Measurements from ENCODE around the gene ZNF883. TPM values are rescaled to one million over a fixed set of nuclear protein-coding genes. Genes with fewer than 3 reads are reported as not detected.

Gene ZNF883
- total and polyA plus RNA-seq, 9 of the 15 experiments (the other 6 are each of a cell fraction or from before 2014, with no cell fraction given) = 1.00 to 5.7 (median 3.7) TPM

- Histone ChIP-seq H3K9me1 (ENCODE audit: control insufficient read depth, insufficient read depth, low read length) (no peaks in the 10 kb centered on the region), H2AFZ (ENCODE audit: low read depth, low read length) (no peak overlapping the region), H3K4me2 (ENCODE audit: insufficient read depth, low read length) (no peak overlapping the region), H3K27me3 (ENCODE audit: control insufficient read depth in 2 of 2, insufficient read depth in 2 of 2, low read length in 2 of 2) (no peaks in the 10 kb centered on the region), H3K9me3 (replicated peaks; ENCODE audit: control insufficient read depth, insufficient read depth, low read depth, low read length) (no peaks in the 10 kb centered on the region; the same call in 1 of the 2 replicates), H3K4me3 (no peak overlapping the region), H3K27ac (ENCODE audit: extremely low read depth, low read depth, low read length) (no peak overlapping the region), H3K4me1 (replicated peaks in 1 of 2; ENCODE audit: control insufficient read depth in 2 of 2, insufficient read depth in 2 of 2, low read length in 2 of 2) (no peaks in the 10 kb centered on the region), H3K9ac (ENCODE audit: insufficient read depth in 1 of 2, low read depth in 2 of 2, low read length in 2 of 2) (no peak overlapping the region), H3K36me3 (ENCODE audit: control insufficient read depth, insufficient read depth, low read length) (no peaks in the 10 kb centered on the region), H3K79me2 (ENCODE audit: control insufficient read depth, insufficient read depth, low read length) (no peaks in the 10 kb centered on the region), H4K20me1 (replicated peaks; ENCODE audit: control insufficient read depth, insufficient read depth, low read length) (no peaks in the 10 kb centered on the region)
- TF ChIP-seq TEAD1 (CRISPR knock-in tag; IDR thresholded peaks at IDR 0.05) (no peak), CTCF (IDR thresholded peaks at IDR 0.05 in 2 of 3, conservative IDR thresholded peaks at IDR 0.05 in 1 of 3; ENCODE audit: insufficient read depth in 2 of 3, low read depth in 1 of 3, low read length in 3 of 3) (peak; percentile 36 to 43 (median 39); a peak in 4 of 6 replicates), REST (IDR thresholded peaks at IDR 0.05; ENCODE audit: borderline replicate concordance) (0 out of 2 replicates have a peak, but pooled peaks have one; percentile 1), REST (CRISPR knock-in tag; IDR thresholded peaks at IDR 0.05; ENCODE audit: low read depth) (no peak), ZNF184 (CRISPR knock-in tag; IDR thresholded peaks at IDR 0.05) (no peak), RAD21 (CRISPR knock-in tag; conservative IDR thresholded peaks at IDR 0.05 in 1 of 2, IDR thresholded peaks at IDR 0.05 in 1 of 2) (0 out of 4 replicates have a peak, but pooled peaks of 1 of the 2 experiments have one; percentile 12), ZNF584 (CRISPR knock-in tag; IDR thresholded peaks at IDR 0.05; ENCODE audit: low read depth) (no peak)
- ChIA-PET POLR2A (interaction anchor here (0.6 kb wide), 1 partner anchor 242 kb away, joined by 3 read pairs; no protein-coding TSS in a partner anchor), CTCF (ENCODE audit: low intra/inter-chr PET ratio) (interaction anchor here (0.6 to 1.0 kb wide), 2 partner anchors 46 to 104 kb away, joined by 4 read pairs; no protein-coding TSS in a partner anchor)
- peak in 2 of 4 experiments; percentile 9 to 13 for DNase-seq (ENCODE audit: extremely low read depth in 1 of 4, low spot score in 3 of 4)
- no TSS peak for BruUV-seq (replicated peaks)
- 0% methylated on average over 5 of the region's 5 CpGs for WGBS (ENCODE audit: insufficient coverage, low coverage, missing lambda C conversion rate)
- in situ Hi-C loops (cut with MboI) = no loop called here
- intact Hi-C loops (cut with micrococcal nuclease) = no loop called here
- peak; percentile 47; the same call in 1 of the 3 replicates for ATAC-seq
- FAIRE-seq = no peak
Observed at GRCh38 chr9:112971415-112971814, 40.6 kb downstream of the ZNF883 start.

Data from K562 (cell line).